Measurements from ENCODE around the gene PRAF2. TPM values are rescaled to one million over a fixed set of nuclear protein-coding genes. Genes with fewer than 3 reads are reported as not detected.
A peak's percentile ranks its signal among the peaks of the same experiment; 100 is the strongest.

PRAF2 gene
- total RNA-seq, 4 donors from 2014 or later, result 9.6 to 20.9 (median 17.2) TPM

- Histone ChIP-seq H3K4me1 (peaks cover 0 to 24% (median 0%) of the 10 kb centered on the region in 3 donors), H3K4me3 (peak overlapping the region; percentile 15 to 61), H3K27ac (peak overlapping the region in 3 of 4 donors; percentile 47 to 75 (median 74)), H3K27me3 (no peaks in the 10 kb centered on the region), H3K9me3 (no peaks in the 10 kb centered on the region), H3K36me3 (peaks cover 0 to 32% of the 10 kb centered on the region in 2 donors)
- peak; percentile 77 for ATAC-seq
- TF ChIP-seq POLR2AphosphoS5 (IDR thresholded peaks at IDR 0.05), result peak; percentile 27
- no peak for TF ChIP-seq CTCF (IDR thresholded peaks at IDR 0.05)
- 17 to 46% methylated on average over 10 to 15 of the region's 63 CpGs for WGBS, 2 donors (ENCODE audit: low coverage in 1 of 2)
Measured at GRCh38 chrX:49071877-49072711, 1.7 kb downstream of the PRAF2 start.

GRCh38 chrX:49070988-49071387 lies 2.8 kb downstream of the PRAF2 start:
- Histone ChIP-seq H3K4me1 (peaks cover 0 to 24% (median 0%) of the 10 kb centered on the region in 3 donors), H3K4me3 (no peak overlapping the region), H3K36me3 (peaks cover 0 to 25% of the 10 kb centered on the region in 2 donors), H3K27ac (peak overlapping the region in 1 of 4 donors; percentile 47), H3K27me3 (no peaks in the 10 kb centered on the region), H3K9me3 (no peaks in the 10 kb centered on the region)
- WGBS, 2 donors (ENCODE audit: low coverage in 1 of 2), result 81% methylated on average over 2 of the region's 4 CpGs; no CpG with 5 or more reads in 1 of the 2 donors
- TF ChIP-seq CTCF (IDR thresholded peaks at IDR 0.05), result no peak
- no peak for TF ChIP-seq POLR2A (IDR thresholded peaks at IDR 0.05)
- TF ChIP-seq POLR2AphosphoS5 (IDR thresholded peaks at IDR 0.05), result no peak
- no peak for TF ChIP-seq EP300 (IDR thresholded peaks at IDR 0.05)
- ATAC-seq, result no peak

- Histone ChIP-seq H3K9me3 (no peaks in the 10 kb centered on the region), H3K4me1 (peaks cover 0 to 17% (median 0%) of the 10 kb centered on the region in 3 donors), H3K4me3 (no peak overlapping the region), H3K27me3 (no peaks in the 10 kb centered on the region), H3K27ac (no peak overlapping the region), H3K36me3 (peaks cover 0 to 28% of the 10 kb centered on the region in 2 donors)
- ATAC-seq, result no peak
- TF ChIP-seq EP300 (IDR thresholded peaks at IDR 0.05) (no peak), CTCF (IDR thresholded peaks at IDR 0.05) (no peak), POLR2A (IDR thresholded peaks at IDR 0.05) (no peak), POLR2AphosphoS5 (IDR thresholded peaks at IDR 0.05) (no peak)
- no CpG with 5 or more reads among the region's 11 CpGs for WGBS, 2 donors (ENCODE audit: low coverage in 1 of 2)
Measured at GRCh38 chrX:49069038-49069437, 4.8 kb downstream of the PRAF2 start.

GRCh38 chrX:49067285-49068120 lies 6.3 kb downstream of the PRAF2 start:
- ATAC-seq, result no peak
- no peak for TF ChIP-seq CTCF (IDR thresholded peaks at IDR 0.05)
- TF ChIP-seq POLR2A (IDR thresholded peaks at IDR 0.05), result no peak
- TF ChIP-seq EP300 (IDR thresholded peaks at IDR 0.05), result no peak
- no peak for TF ChIP-seq POLR2AphosphoS5 (IDR thresholded peaks at IDR 0.05)
- Histone ChIP-seq H3K4me3 (no peak overlapping the region), H3K27ac (no peak overlapping the region), H3K36me3 (peaks cover 0 to 36% of the 10 kb centered on the region in 2 donors), H3K27me3 (no peaks in the 10 kb centered on the region), H3K4me1 (peaks cover 0 to 6% (median 0%) of the 10 kb centered on the region in 3 donors), H3K9me3 (no peaks in the 10 kb centered on the region)
- WGBS, 2 donors (ENCODE audit: low coverage in 1 of 2), result no CpG with 5 or more reads among the region's 41 CpGs
